OCI-LY7 (cell line): ENCODE data around the gene YIPF4.

Experiments
- EZH2phosphoT487 ChIP-seq: fragments of 200-600 bp; sonication (generic); IDR thresholded peaks from 2 replicates; pipeline ENCODE4 v1.6.1; 2018; ENCODE audit warnings: low read depth, borderline replicate concordance, mild to moderate bottlenecking, mixed run types, antibody characterized with exemption, low read length, moderate library complexity, mixed read lengths
- TF ChIP-seq, protein P1 (sequence below): fragments of 200-600 bp; sonication (generic); conservative IDR thresholded peaks from 2 replicates; pipeline ENCODE4 v1.5.1; 2014; ENCODE audit warnings: mild to moderate bottlenecking, antibody characterized with exemption, low read length, moderate library complexity, mixed read lengths

- TF ChIP-seq, protein P1, sequence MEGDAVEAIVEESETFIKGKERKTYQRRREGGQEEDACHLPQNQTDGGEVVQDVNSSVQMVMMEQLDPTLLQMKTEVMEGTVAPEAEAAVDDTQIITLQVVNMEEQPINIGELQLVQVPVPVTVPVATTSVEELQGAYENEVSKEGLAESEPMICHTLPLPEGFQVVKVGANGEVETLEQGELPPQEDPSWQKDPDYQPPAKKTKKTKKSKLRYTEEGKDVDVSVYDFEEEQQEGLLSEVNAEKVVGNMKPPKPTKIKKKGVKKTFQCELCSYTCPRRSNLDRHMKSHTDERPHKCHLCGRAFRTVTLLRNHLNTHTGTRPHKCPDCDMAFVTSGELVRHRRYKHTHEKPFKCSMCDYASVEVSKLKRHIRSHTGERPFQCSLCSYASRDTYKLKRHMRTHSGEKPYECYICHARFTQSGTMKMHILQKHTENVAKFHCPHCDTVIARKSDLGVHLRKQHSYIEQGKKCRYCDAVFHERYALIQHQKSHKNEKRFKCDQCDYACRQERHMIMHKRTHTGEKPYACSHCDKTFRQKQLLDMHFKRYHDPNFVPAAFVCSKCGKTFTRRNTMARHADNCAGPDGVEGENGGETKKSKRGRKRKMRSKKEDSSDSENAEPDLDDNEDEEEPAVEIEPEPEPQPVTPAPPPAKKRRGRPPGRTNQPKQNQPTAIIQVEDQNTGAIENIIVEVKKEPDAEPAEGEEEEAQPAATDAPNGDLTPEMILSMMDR: no peak
- TF ChIP-seq EZH2phosphoT487: no peak
Measured at GRCh38 chr2:32262105-32262504, 15.6 kb upstream of the YIPF4 start.
